Activated CD4-positive, alpha-beta T cell treated with anti-CD3 and anti-CD28 coated beads, Interleukin-2, amount 50 U/mL, for 24 hours (primary cell): ENCODE measurements around the gene SUV39H2.
"Not testable (repeated sequence)": the region's sequence is repeated elsewhere in the genome, so short reads cannot be mapped to it uniquely, and the experiment has no call there.

Source experiments
- DNase-seq, 2 donors: peaks; one replicate each; pipeline ENCODE4 v3.0.0-alpha.2; 2020; ENCODE audit warnings: low read depth in 1 of 2, low spot score in 1 of 2

SUV39H2 gene

GRCh38 chr10:14930610-14931009, 51.9 kb downstream of the SUV39H2 start:
- no peak for DNase-seq

DNA sequence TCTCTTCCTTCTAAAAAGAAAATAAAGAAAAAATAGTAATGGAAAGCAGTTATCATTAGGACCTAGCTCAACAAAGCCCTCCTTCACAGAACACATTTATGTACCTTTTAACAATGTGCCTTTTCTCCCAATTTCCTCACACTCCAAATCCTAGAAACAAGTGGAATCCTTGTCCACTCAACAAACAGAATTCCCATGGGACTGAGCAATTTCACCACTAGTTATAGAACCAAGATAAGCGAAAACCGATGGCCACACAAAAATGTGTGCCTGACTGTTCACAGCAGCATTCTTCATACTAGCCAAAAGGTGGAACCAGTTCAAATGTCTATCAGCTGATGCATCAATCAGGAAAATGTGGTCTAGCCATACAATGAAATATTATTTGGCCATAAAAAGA, 57.9 kb downstream of the SUV39H2 start:
- no peak for DNase-seq

GRCh38 chr10:14938971-14939370, 60.3 kb downstream of the SUV39H2 start:
- not testable (repeated sequence) for DNase-seq

GRCh38 chr10:14942147-14942949, 63.7 kb downstream of the SUV39H2 start:
- not testable (repeated sequence) for DNase-seq

- DNase-seq, result not testable (repeated sequence)
Observed at GRCh38 chr10:14942950-14943338, 64.3 kb downstream of the SUV39H2 start.

- DNase-seq, result no peak
Observed at GRCh38 chr10:14945108-14945507, 66.4 kb downstream of the SUV39H2 start.

GRCh38 chr10:14947268-14947667, 68.6 kb downstream of the SUV39H2 start:
- no peak for DNase-seq

GRCh38 chr10:14949291-14949690, 70.6 kb downstream of the SUV39H2 start:
- no peak for DNase-seq

DNA sequence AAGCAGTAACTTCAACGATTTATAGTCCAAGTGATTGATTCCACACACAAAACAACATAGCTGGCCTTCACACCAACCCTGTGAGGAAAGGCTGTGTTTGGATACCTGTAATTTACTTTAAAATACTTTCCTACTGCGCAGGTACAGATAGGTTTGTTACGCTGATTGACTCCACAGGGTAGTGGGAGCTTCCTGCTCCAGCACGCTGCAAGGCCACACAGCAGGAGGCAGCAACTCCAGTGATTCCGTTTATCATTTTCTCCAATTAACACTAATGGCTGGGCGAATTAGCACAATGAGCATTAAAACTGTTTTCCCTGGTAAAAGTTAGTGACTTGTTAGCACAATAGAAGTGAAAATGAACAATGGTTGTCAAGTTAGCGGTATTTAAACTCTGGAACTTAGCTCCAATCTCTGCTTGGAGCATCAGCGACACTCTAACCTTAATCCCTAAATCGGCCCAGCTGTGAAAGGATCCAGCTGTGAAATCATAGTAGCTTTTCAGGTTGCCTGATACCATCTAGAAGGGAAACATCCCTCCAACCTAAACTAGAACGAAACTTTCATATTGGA, 74.3 kb downstream of the SUV39H2 start:
- no peak for DNase-seq

DNA sequence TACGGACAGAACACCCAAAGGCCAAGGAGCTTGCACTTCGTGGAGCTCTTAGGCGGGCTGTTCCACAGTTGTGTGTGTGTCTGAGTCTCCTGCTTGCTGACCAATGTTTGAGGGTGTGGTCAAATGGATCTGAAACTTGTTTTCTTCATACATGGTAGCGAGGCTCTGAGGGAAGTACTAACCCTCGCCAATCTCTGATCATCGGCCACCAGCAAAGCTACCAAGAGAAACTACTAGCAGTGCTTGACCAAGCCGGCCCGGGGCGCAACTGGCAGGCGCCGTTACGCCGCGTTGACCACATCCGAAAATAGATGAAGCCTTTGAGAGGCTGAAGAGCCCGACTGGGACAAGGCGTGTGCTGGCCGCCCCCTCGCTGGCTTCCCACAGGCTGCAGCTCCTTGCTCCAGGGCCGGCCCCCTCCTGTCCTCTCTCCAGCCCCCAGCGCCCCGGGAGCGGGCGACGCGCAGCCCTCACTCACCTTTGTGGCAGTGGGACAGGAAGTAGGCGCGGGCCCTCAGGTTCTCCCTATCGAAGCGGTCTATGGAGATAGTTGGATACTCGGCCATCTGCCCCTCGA, 74.8 kb downstream of the SUV39H2 start:
- DNase-seq, result no peak
